HG03066 (cell line): Measurements from ENCODE around the gene STARD5.

Source experiments
- ATAC-seq: cut with Tn5 transposase; IDR thresholded peaks from one replicate; pipeline ENCODE4 v1.9.1; 2021; ENCODE audit warnings: low read depth; ENCODE audit not compliant: unreplicated experiment

The STARD5 gene

DNA sequence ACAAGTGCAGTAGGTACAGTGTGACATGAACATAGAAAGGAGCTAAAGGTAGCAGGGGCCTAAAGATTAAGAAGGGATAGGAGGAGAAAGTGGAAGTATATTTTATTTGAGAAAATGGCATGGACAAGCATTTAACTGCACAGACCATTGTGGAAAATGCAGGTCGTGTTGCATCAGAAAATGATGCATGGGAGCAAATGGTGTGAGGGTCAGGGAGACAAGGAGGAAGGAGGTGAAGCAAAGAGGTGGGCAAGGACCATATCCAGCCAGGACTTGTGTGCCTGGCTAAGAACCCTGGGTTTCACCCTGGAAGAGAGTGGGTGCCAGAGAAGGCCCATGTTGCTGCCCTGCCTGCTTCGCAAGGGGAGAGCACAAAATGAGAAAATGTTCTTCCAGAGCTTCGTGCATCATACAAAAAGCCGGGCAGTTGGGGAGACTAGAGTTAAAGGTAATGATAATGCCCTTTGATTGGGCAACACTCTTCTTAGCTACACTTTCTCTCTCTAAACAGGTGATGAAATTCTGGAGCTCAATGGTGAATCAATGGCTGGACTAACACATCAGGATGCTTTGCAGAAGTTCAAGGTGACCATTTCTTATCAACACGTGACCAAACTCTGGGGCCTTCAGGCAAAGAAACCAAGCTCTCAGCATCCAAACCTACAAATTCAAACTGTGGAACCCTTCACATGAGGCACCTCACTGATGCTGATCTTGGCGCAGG is 45.5 kb downstream of the STARD5 start:
- no peak for ATAC-seq

DNA sequence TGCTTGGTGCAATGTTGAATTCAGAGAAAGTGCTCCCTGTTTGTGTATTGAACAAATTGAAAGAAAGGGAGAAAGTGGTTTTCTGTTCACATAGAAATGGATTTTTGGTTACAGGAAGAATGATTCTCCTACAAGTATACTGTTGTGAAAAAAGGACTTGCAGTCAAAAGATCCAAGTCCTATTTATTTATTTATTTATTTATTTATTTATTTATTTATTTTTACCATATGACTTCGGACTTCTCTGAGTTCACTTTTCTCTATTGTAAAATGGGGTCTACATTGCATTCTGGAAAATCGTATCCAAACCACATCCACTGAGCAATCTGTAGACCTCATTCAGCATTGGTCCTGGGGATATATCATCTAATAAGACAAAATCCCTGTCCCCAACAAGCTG is 46.1 kb downstream of the STARD5 start:
- no peak for ATAC-seq

DNA sequence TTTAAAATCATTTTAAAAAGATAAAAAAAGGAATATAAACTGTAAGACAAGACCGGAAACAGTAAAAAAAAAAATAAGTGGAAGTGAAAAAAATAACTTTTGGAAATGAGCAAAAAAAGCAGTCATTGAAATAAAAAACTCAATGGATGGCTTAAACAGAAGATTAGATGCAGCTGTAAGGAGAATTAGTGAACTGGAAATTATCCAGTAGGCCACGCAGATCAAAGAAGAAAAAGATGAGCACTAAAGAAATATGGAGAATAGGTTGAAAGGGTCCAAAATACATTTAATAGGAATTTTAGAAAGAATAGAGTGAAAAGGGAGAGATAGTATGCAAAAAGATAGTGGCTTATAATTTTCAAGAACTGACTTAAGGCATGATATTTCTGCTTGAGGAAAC is 47.0 kb downstream of the STARD5 start:
- no peak for ATAC-seq

DNA sequence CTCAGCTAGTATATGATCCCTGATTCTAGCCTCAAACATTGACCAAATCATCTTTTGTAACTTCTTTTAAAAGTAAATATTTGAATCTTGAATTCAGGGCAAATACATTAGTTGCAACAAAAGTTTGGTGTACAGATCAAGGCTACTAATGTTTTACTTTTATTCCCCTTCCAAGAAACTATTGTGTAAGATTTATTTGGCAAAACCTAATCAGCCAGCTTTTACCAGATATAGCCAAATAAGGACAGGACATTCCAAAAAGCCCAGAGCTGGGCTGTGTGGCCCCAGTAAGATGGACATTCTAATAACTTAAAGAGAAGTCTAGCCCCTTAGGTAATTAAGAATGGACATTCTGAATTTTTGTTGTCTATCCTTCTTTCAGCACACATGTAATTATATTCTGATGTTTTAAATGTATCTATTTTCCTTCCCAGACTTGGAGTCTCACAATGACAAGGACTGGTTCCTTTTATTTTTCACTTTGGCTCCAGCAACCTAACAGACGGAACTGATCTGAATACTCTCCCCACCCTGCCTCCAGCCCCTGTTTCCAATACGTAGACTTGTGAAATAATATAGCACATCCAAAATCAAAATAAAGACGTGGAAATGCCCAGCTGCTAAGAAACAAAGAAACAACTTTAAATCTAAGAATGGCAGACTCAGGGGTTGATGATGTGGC is 48.1 kb downstream of the STARD5 start:
- no peak for ATAC-seq

DNA sequence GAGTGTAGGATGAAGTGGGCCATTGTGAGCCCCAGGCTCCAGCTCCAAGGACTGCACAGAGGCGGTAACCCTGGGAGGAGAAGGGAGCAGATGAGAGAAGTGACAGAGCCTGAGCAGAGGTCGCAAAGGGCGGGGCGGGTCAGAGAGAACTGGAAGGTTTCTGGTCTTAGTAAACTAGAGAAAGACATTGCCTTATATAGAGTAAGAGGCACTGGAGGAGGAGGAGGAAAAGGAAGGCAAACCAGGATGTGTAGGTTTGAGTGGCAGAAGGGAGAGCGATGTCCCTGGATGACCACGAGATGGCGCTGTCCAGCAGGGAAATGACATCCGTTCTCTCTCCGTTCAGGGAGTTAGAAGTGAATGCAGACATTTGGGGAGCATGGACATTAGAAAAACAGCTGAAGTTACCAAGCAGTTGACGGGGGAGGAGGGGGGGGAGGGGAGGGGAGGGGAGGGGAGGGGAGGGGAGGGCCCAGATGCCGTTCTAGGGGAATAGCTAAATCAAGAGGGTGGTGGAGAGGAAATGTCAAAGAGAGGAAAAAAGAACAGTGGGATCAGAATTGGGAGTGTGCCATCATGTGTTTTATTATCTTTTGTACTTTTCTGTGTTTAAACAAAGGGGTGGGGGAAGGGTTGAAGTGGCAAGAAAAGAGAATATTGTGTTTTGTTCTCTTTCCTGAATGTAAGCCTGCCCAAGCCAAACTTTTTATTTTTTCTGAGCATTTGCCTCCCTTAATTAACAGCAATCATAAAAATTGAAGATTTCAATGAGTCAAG is 48.8 kb downstream of the STARD5 start:
- ATAC-seq: peak; percentile 90

DNA sequence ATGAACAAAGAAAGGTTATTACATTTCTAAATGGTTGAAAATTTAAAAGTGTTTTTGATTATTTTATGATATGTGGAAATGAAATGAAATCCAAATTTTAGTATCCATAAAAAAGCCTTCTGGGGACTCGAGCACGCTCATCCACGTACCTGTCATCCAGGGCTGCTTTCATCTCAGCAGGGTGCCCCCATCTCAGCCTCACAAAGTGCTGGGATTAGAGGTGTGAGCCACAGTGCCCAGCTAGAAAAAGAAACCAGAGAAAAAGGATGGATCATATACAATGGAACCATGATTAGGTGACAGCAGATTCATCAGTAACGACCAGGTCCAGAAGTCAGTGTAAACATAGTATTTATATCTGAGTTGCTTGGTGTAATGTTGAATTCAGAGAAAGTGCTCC is 49.7 kb downstream of the STARD5 start:
- ATAC-seq: no peak

DNA sequence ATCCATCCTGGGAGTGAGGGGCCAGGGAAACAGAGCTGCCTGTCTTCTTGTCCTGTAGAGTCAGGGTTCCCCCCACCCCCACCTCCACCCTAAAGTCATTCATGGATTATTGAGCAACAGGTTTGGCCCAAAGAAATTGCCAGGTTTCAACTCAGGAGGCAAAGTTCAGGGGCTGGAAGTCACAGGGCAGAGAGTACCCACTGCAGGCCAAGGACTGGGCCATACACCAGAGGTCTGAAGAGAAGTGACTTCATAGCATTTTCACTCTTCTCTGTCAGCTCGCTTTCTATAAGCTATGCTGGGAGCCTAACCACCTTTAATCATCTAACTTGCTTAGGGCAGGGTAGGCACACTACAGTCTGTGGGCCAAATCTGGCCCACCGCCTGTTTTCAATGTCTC is 50.1 kb downstream of the STARD5 start:
- no peak for ATAC-seq

DNA sequence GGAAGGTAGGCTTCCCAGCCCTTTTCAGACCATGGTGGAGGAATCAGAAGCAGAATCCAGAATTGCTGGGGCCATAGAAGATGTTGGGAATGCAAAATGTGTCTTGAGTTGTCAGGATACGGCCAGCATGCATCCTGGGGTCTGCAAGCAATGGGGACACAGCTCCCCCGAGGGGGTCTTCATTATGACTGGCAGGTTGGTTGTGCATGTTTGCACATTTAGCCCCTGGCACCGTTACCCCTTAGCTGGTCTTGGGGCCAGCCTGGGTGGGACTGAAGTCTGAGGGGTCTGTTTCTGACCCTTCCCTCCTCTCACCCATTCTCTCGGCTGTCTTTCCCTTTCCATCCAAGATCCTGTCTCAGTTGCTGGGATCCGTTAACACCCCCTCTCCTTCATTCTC is 50.7 kb downstream of the STARD5 start:
- no peak for ATAC-seq

DNA sequence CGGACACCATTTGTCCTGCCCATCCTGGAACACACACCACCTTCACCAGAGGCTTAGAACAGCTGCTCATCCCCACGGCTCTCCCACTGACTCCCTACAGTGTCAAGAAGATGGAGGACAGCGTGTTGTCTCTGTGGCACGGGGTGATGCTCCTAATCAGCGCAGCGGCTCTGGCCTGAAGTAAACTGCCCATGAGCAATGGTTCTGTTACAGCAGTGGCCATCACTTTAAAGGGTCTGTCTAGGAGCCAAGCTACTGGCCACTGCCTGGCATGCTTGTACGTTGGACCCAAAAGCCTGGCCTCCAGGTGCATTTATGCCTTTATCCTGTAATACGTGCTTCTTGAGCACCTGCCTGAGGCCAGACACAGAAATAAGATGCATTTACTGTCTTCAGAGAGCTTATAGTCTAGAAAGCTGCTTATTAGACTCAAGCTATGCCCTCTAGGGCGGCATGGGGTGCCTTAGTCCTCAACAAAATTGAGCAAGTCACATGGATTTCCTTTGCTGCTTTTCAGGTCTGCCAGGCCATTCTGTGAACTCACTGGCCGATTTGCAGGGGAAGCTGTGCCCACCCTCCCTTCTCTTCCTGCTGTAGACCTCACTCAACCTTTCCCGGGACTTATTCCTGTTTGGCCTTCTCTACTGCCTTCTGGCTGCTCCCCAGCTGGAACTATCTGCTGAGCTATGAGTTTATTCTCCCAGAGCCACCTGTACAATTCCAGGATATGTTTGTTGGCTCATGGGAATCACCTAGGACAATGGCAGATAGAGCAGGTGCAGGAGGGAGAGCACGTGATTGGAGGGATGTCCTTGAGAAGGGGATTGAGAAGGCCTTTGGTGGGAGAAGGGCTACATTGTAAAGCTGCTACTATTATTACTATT is 51.9 kb downstream of the STARD5 start:
- no peak for ATAC-seq

DNA sequence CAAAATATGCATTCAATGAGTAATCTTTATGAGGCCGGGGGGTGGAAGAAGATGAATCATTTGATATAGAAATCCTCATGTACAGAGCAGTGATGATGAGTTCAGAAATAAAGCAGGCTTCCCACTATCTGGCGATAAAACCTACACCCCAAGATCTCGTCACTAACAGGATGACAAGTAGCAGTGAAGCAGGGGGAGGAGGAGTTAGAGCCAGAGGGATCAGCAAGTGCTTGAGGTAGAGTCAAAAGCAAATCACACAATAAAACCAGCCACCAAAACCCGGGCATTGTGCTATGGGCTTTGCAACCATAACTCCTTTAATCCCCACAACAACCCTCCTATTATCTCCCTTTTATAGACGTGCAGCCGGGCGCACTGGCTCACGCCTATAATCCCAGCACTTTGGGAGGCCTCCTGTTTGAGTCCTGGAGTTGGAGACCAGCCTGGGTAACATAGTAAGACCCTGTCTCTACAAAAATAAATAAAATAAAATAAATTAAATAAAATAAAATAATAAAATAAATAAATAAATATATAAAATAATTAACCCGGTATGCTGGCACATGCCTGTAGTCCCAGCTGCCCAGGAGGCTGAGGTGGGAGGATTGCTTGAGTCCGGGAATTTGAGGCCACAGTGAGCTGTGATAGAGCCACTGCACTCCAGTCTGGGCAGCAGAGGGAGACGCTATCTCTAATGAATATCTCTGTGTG is 53.0 kb downstream of the STARD5 start:
- ATAC-seq: no peak

DNA sequence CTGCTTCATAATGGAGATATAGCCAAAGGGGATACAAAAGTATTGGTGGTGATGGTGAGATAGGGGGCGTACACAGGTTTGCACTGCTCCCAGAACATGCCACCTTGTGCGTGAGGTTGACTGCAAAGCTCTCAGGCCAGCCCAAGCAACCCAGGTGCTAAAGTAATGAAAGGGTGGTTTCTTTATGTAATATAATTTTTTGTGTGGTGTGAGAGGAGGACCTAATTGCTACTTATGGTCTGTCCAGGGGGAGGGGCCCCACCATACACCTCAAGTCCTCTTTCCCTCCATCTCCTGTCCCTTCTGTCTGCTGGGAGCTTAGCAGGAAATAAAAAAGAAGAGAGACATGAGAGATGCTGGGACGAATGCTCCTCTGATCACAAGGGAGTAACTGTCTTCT is 53.8 kb downstream of the STARD5 start:
- ATAC-seq: no peak

DNA sequence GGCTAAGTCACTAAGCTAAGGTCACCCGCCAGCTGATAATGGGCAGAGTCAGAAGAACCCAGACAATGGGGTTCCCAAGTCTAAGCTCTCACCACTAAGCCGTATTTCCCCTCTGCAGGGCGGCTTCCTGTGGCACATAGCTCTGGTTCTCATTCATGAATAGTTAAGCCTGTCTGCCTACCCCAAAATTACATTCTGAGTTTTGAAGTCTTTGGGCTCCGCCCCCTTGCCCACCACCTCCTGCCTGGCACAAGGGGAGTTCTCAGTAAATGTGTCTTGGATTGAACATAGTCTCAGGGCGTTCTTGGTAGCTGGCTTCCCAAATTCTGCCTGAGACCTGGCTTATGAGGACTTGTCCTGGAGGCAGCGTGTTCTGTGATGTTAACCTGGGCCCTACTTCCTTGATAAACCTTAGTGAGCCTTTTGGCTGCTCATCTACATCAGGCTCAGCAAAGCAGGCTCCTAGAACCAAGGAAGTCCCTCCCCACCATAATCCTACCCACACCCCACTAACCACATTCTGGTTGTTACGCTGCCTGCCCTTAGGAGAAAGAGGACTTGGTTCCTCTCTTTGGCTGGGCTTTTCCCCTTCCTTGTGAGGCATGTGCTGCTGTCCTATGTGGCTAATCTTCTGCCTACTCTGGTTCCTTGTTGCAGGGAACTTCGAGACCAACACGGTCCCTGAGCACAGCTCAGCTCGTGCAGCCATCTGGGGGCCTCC is 54.9 kb downstream of the STARD5 start:
- no peak for ATAC-seq

DNA sequence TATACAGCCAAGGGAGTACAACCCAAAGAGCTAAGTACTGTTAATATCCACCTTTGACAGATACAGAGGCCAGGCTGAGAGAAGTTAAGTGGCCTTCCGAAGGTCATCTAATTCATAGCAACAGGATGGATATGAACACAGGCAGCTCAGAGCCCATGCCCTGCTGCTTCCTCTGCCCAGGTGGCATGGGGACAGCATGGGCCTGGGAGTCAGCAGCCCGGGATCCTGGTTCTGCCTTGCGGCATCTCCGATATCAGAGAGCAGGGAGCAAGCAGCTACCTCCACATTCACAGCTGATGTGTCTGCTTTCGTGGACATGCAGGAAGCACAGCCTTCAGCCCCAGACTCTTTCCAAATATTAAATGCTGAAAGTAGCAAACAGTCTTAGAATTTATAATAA is 55.6 kb downstream of the STARD5 start:
- no peak for ATAC-seq

DNA sequence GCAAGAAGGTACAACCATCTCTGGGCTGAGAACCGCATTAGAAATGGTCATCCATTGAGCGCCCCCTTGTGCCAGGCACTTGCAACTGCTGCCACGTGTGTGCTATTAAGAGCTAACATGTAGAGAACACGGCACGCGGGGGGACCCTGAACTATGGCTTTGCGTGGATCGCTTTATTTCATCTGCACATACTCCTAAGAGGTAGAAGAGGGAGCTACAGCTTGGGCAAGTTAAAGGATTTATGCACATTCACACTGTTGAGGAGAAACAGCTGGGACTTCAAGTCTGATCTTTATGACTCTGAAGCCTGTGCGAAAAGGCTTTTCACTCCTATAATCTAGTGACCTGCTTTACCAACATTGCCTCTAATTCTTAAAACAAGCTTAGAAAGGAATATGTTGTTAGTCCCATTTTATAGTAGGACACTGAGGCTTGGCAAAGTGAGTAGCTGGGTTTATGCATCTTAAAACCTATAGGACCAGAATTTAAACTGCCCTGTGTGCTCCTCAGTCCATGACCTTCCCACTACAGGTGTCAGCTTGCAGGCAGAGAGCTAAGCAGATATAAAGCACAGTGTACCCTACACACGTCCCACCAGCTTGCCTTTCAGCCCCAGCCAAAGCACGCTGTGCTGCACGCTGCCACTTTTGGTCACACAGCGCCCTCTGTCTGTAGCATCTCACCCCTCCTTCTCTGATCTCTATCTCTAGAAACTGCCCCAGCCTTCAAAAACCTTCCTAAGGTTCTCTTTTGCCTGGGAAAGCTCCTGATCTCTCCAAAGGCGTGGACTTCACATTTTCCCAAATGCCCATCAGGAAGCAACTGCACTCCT is 57.8 kb downstream of the STARD5 start:
- peak; percentile 95 for ATAC-seq

DNA sequence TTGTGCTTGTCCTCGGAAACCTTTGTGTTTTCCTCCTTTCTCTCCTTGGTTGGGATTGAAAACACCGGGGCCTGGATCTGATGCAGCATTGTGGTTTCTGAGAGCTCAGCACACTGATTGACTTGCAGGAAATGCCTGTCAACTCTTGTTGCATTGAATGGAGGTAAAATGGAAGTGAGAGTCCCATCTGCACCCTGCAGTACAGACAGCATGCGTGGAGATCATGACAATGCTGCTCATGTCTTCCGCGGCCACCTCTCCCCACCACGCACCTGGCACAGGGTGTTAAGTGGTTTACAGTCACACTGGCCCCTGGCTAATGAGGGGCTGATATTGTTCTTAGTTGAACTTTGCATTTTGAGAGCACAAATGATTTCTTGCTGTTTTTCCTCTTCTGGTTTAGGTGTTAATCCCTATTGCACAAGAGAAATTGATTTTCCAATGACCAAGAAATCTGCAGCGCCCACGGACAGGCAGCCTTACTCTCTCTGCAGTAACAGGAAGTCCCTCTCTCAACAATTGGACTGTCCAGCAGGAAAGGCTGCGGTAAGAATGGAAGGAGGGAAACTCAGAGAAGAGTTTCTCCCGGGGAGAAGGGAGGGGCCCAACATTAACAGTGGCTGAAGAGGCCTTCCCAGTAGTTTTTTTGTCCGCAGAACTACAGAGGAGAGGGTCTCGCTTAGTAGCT is 58.5 kb downstream of the STARD5 start:
- ATAC-seq: no peak

DNA sequence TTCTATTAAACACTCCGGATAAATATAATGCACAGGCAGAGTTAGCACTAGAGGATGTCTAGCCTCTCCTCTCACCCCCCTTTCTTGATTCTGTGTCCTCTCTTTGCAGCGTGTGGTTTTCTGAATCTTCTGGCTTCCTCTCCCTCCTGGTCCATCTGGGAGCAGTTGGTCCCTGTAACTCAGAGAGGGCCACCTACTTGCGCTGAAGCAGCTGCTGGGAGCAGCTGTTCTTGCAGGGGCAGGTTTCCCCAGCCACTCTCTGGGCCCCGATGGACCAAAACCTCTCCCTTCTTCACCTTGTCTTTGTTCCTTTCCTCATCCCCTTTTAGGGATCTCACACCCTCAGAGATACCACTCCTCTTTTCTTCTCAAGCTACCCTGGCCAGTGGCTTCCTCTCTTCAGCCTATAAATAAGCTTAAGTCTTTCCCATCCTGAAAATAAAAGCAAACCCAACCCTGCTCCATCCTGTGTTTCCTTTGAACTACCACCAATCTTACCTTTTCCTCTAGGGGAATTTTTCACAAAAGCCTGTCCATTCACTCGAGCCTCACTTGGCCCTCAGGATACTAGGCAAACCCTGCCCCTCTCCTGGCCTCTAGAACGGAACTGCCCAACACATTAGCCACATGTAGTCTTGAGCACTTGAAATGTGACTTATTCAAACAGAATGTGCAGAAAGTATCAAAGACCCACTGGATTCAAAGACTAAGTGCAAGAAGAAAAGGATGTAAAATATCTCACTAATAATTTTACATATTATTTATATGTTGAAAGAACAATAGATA is 59.7 kb downstream of the STARD5 start:
- ATAC-seq: no peak

DNA sequence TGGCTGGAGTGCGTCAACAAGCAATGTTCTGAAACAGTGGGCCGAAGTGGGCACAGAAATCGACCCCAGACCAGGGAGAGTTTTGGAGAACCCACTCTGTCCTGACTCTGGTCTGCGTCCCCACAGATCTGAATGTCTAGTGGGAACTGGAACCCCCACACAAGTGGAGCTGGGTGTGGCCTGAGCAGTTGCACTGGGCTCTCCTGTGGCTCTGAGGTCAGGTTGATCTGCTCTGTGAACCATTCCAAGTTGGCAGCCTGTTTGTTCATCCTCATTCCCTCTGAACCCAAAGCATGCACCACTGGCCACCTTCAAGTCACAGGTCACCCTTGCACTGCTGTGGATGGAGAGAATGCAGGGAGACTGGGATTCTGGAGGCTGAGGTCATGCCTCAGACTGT is 60.5 kb downstream of the STARD5 start:
- ATAC-seq: no peak
